Endodermal cell (in vitro differentiated cells): ENCODE results near the gene PTPRE. TPM values are rescaled to one million over a fixed set of nuclear protein-coding genes. Genes with fewer than 3 reads are reported as not detected.

Experiments used
- DNase-seq: peaks from one replicate; pipeline ENCODE4 v3.0.0-alpha.2; 2017
- H3K27ac ChIP-seq: 2 replicates; pipeline ENCODE4 v1.5.1; 2013; ENCODE audit warnings: mild to moderate bottlenecking, low read depth, low read length, moderate library complexity
- H3K27me3 ChIP-seq: 2 replicates; pipeline ENCODE4 v1.6.1; 2013; ENCODE audit warnings: mild to moderate bottlenecking, low read length, moderate library complexity; ENCODE audit not compliant: insufficient read depth, control insufficient read depth, poor library complexity, severe bottlenecking
- H3K36me3 ChIP-seq: 2 replicates; pipeline ENCODE4 v1.7.0; 2013; ENCODE audit warnings: mild to moderate bottlenecking, low read length, moderate library complexity; ENCODE audit not compliant: control insufficient read depth, insufficient read depth
- H3K4me1 ChIP-seq: one replicate; pipeline ENCODE4 v1.7.0; 2013; ENCODE audit warnings: low read length; ENCODE audit not compliant: control insufficient read depth, insufficient read depth
- H3K4me3 ChIP-seq: 2 replicates; pipeline ENCODE4 v1.5.1; 2013; ENCODE audit warnings: mild to moderate bottlenecking, low read length, moderate library complexity
- H3K9ac ChIP-seq: 2 replicates; pipeline ENCODE4 v1.6.1; 2013; ENCODE audit warnings: mild to moderate bottlenecking, low read length, moderate library complexity; ENCODE audit not compliant: poor library complexity, severe bottlenecking; ENCODE audit errors: extremely low read depth
- H3K9me3 ChIP-seq: 2 replicates; pipeline ENCODE4 v1.6.1; 2013; ENCODE audit warnings: mild to moderate bottlenecking, low read length, moderate library complexity; ENCODE audit not compliant: control insufficient read depth
- H3K27ac Mint-ChIP-seq: 2 replicates; pipeline ENCODE4 v1.8.0; 2020; ENCODE audit warnings: mixed read lengths
- H3K27me3 Mint-ChIP-seq: 2 replicates; pipeline ENCODE4 v1.8.0; 2021; ENCODE audit warnings: mild to moderate bottlenecking, mixed read lengths; ENCODE audit not compliant: insufficient read depth
- H3K36me3 Mint-ChIP-seq: 2 replicates; pipeline ENCODE4 v1.8.0; 2020; ENCODE audit warnings: low read depth, mixed read lengths
- H3K4me1 Mint-ChIP-seq: 2 replicates; pipeline ENCODE4 v1.8.0; 2020; ENCODE audit warnings: mixed read lengths
- H3K4me3 Mint-ChIP-seq: 2 replicates; pipeline ENCODE4 v1.8.0; 2020; ENCODE audit warnings: mild to moderate bottlenecking, moderate library complexity, mixed read lengths
- H3K9me3 Mint-ChIP-seq: 2 replicates; pipeline ENCODE4 v1.8.0; 2020; ENCODE audit warnings: mild to moderate bottlenecking, mixed read lengths
- CTCF ChIP-seq: fragments of 200-600 bp; sonication (generic); conservative IDR thresholded peaks from 2 replicates; pipeline ENCODE4 v1.5.0; 2021; ENCODE audit warnings: antibody characterized with exemption, mild to moderate bottlenecking
- WGBS, 2 experiments: methylation state at CpG; one replicate each; pipeline versions ENCODE4 v1.1.5 to v1.1.7; 2013; ENCODE audit warnings: missing lambda C conversion rate in 2 of 2, mixed read lengths in 1 of 2; ENCODE audit not compliant: insufficient coverage in 1 of 2, insufficient read length in 1 of 2; 5-methylcytosine and 5-hydroxymethylcytosine counted together
- total RNA-seq, 2 donors: library from RNA; stranded (reverse); fragmentation: NEBNext Ultra II Directional in 1 of 2; extraction: Animal tissue kit (Norgen Biotek cat#: 25700) in 1 of 2; gene quantifications; 2 replicates in 1 of 2; 3 replicates in 1 of 2; pipeline ENCODE4 v1.2.1, GENCODE V29; 2021

PTPRE gene
- total RNA-seq, 2 donors from 2014 or later: 0.75 to 3.0 TPM

- 57 to 73% methylated on average over 4 to 9 of the region's 9 CpGs for WGBS, 2 experiments
- peaks cover 22% of the 10 kb centered on the region for H3K27me3 Mint-ChIP-seq
- no peak for TF ChIP-seq CTCF
Measured at GRCh38 chr10:128036011-128036615, 129.2 kb downstream of the PTPRE start.

DNA sequence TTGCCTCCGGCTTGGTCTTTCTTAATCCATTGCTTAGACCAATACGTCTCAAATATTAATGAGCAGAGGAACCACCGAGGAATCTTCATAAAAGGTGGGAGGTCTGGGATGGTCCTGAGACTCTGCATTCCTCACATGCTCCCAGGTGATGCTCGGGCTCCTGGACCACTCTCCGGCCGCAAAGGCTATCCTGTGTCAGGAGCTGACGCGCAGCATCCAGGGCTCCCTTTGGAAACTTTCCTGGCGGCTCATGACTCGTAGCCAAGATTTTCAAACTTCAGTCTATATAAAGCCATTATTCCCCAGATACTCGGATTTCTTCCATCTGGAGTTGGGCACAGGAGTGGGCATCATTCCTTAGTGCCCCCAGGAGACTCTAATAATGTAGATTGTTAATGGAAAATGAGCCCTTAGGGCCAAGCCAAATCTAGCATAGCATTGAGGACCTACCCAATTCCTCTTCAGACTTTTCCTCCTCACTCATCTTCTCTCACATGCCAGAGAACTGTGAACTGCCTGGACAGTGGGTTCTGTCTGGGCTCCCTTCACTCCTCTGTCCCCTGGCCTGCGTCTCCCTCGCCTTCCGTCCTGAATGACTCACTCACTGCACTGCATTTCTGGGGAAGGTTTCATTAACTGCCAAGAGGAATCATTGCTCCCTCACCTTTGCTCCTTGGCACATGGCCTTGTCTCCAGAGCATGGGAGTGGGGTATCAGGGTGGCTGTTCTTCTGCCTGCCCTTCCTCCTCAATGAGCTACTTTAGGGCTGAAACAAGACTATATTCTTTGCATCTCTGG lies 130.0 kb downstream of the PTPRE start:
- H3K4me3 ChIP-seq: no peak overlapping the region
- no peak overlapping the region for H3K27ac ChIP-seq
- peaks cover 28% of the 10 kb centered on the region for H3K27me3 Mint-ChIP-seq
- 90% methylated on average over 7 to 14 of the region's 14 CpGs for WGBS, 2 experiments
- no peak overlapping the region for H3K27ac Mint-ChIP-seq
- no peak for DNase-seq
- no peaks in the 10 kb centered on the region for H3K9me3 ChIP-seq
- no peak overlapping the region for H3K4me3 Mint-ChIP-seq
- no peaks in the 10 kb centered on the region for H3K36me3 ChIP-seq
- H3K4me1 Mint-ChIP-seq: no peaks in the 10 kb centered on the region
- no peak overlapping the region for H3K9ac ChIP-seq
- no peaks in the 10 kb centered on the region for H3K4me1 ChIP-seq
- TF ChIP-seq CTCF: no peak
- no peaks in the 10 kb centered on the region for H3K36me3 Mint-ChIP-seq
- H3K27me3 ChIP-seq: peaks cover 26% of the 10 kb centered on the region
- H3K9me3 Mint-ChIP-seq: no peaks in the 10 kb centered on the region

More at GRCh38 chr10:128036011-128036615, 129.2 kb downstream of the PTPRE start:
- H3K36me3 Mint-ChIP-seq: no peaks in the 10 kb centered on the region
- Histone ChIP-seq H3K27ac (no peak overlapping the region), H3K36me3 (no peaks in the 10 kb centered on the region), H3K9me3 (no peaks in the 10 kb centered on the region), H3K9ac (no peak overlapping the region), H3K27me3 (peaks cover 20% of the 10 kb centered on the region), H3K4me3 (no peak overlapping the region), H3K4me1 (no peaks in the 10 kb centered on the region)
- DNase-seq: no peak
- H3K27ac Mint-ChIP-seq: no peak overlapping the region
- H3K4me1 Mint-ChIP-seq: no peaks in the 10 kb centered on the region
- H3K9me3 Mint-ChIP-seq: no peaks in the 10 kb centered on the region
- no peak overlapping the region for H3K4me3 Mint-ChIP-seq

GRCh38 chr10:128040096-128040495 lies 133.2 kb downstream of the PTPRE start:
- no peaks in the 10 kb centered on the region for H3K4me1 ChIP-seq
- H3K4me1 Mint-ChIP-seq: no peaks in the 10 kb centered on the region
- no peaks in the 10 kb centered on the region for H3K36me3 Mint-ChIP-seq
- no peak for DNase-seq
- peaks cover 52% of the 10 kb centered on the region for H3K27me3 ChIP-seq
- no peaks in the 10 kb centered on the region for H3K9me3 ChIP-seq
- H3K36me3 ChIP-seq: no peaks in the 10 kb centered on the region
- H3K27me3 Mint-ChIP-seq: peaks cover 52% of the 10 kb centered on the region
- H3K27ac Mint-ChIP-seq: no peak overlapping the region
- WGBS, 2 experiments: 88 to 95% methylated on average over 5 to 8 of the region's 8 CpGs
- H3K9ac ChIP-seq: no peak overlapping the region
- no peak overlapping the region for H3K27ac ChIP-seq
- no peak for TF ChIP-seq CTCF
- no peak overlapping the region for H3K4me3 Mint-ChIP-seq
- no peak overlapping the region for H3K4me3 ChIP-seq
- H3K9me3 Mint-ChIP-seq: no peaks in the 10 kb centered on the region
